ENCODE data around the gene SIPA1.
"Not testable (repeated sequence)": the region's sequence is repeated elsewhere in the genome, so short reads cannot be mapped to it uniquely, and the experiment has no call there.

SIPA1 gene

DNA sequence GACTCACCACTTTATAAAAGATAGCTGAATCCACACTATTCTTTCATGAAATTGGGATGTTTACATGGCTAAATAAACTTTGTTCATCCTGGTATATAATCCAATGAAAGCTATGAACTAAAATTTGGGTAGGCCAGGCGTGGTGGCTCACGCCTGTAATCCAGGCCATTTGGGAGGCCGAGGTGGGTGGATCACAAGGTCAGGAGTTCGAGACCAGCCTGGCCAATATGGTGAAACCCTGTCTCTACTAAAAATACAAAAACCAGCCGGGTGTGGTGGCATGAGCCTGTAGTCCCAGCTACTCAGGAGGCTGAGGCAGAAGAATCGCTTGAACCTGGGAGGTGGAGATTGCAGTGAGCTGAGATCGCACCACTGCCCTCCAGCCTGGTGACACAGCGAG, 53.9 kb downstream of the SIPA1 start:
- H3K27me3 ChIP-seq (replicated peaks; ENCODE audit: control insufficient read depth, insufficient read depth, low read length) = peaks cover 16% of the 10 kb centered on the region
- H3K4me1 ChIP-seq (ENCODE audit: control insufficient read depth, insufficient read depth, low read length); H3K9ac ChIP-seq (ENCODE audit: low read length); H3K36me3 ChIP-seq (ENCODE audit: control insufficient read depth, insufficient read depth, low read length, severe bottlenecking); DNase-seq (ENCODE audit: low read depth); H3K4me3 ChIP-seq (ENCODE audit: low read length); H3K9me3 ChIP-seq (ENCODE audit: control insufficient read depth, low read length): not testable (repeated sequence)

- H3K27me3 ChIP-seq (replicated peaks; ENCODE audit: control insufficient read depth, insufficient read depth, low read length) = peaks cover 16% of the 10 kb centered on the region
- H3K9me3 ChIP-seq (ENCODE audit: control insufficient read depth, low read length) = no peaks in the 10 kb centered on the region
- H3K9ac ChIP-seq (ENCODE audit: low read length) = no peak overlapping the region
- no peak overlapping the region for H3K4me3 ChIP-seq (ENCODE audit: low read length)
- DNase-seq (ENCODE audit: low read depth) = no peak
- no peaks in the 10 kb centered on the region for H3K4me1 ChIP-seq (ENCODE audit: control insufficient read depth, insufficient read depth, low read length)
- H3K36me3 ChIP-seq (ENCODE audit: control insufficient read depth, insufficient read depth, low read length, severe bottlenecking) = no peaks in the 10 kb centered on the region
Observed at GRCh38 chr11:65692367-65692766, 54.5 kb downstream of the SIPA1 start.

- H3K4me3 ChIP-seq (ENCODE audit: low read length) = no peak overlapping the region
Observed at GRCh38 chr11:65695459-65696241, 57.7 kb downstream of the SIPA1 start.

GRCh38 chr11:65696802-65697552, 59.1 kb downstream of the SIPA1 start:
- Histone ChIP-seq H3K27me3 (replicated peaks; ENCODE audit: control insufficient read depth, insufficient read depth, low read length) (peaks cover 51% of the 10 kb centered on the region), H3K9ac (ENCODE audit: low read length) (no peak overlapping the region), H3K9me3 (ENCODE audit: control insufficient read depth, low read length) (no peaks in the 10 kb centered on the region), H3K36me3 (ENCODE audit: control insufficient read depth, insufficient read depth, low read length, severe bottlenecking) (no peaks in the 10 kb centered on the region), H3K4me1 (ENCODE audit: control insufficient read depth, insufficient read depth, low read length) (no peaks in the 10 kb centered on the region), H3K4me3 (ENCODE audit: low read length) (no peak overlapping the region)
- DNase-seq (ENCODE audit: low read depth) = no peak

More at GRCh38 chr11:65695459-65696241, 57.7 kb downstream of the SIPA1 start:
- Histone ChIP-seq H3K4me1 (ENCODE audit: control insufficient read depth, insufficient read depth, low read length) (no peaks in the 10 kb centered on the region), H3K36me3 (ENCODE audit: control insufficient read depth, insufficient read depth, low read length, severe bottlenecking) (no peaks in the 10 kb centered on the region), H3K27me3 (replicated peaks; ENCODE audit: control insufficient read depth, insufficient read depth, low read length) (peaks cover 42% of the 10 kb centered on the region), H3K9me3 (ENCODE audit: control insufficient read depth, low read length) (no peaks in the 10 kb centered on the region), H3K9ac (ENCODE audit: low read length) (no peak overlapping the region)
- DNase-seq (ENCODE audit: low read depth) = no peak

DNA sequence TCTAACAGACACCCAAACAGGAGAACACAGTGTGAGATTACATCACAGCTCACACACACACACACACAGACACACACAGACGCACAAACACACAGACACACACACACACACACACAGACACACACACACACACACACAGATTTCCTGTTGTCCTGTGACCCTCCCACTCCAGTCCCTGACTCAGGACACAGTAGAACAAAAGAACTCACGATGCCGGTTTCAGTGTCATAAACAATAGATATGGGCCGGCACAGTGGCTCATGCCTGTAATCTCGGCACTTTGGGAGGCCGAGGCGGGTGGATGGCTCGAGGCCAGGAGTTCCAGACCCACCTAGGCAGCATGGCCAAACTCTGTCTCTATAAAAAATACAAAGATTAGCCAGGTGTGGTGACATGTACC, 60.3 kb downstream of the SIPA1 start:
- Histone ChIP-seq H3K27me3 (replicated peaks; ENCODE audit: control insufficient read depth, insufficient read depth, low read length) (peaks cover 54% of the 10 kb centered on the region), H3K36me3 (ENCODE audit: control insufficient read depth, insufficient read depth, low read length, severe bottlenecking) (no peaks in the 10 kb centered on the region), H3K4me3 (ENCODE audit: low read length) (no peak overlapping the region), H3K4me1 (ENCODE audit: control insufficient read depth, insufficient read depth, low read length) (no peaks in the 10 kb centered on the region), H3K9me3 (ENCODE audit: control insufficient read depth, low read length) (no peaks in the 10 kb centered on the region), H3K9ac (ENCODE audit: low read length) (no peak overlapping the region)
- DNase-seq (ENCODE audit: low read depth) = no peak

- H3K4me1 ChIP-seq (ENCODE audit: control insufficient read depth, insufficient read depth, low read length) = no peaks in the 10 kb centered on the region
- DNase-seq (ENCODE audit: low read depth) = no peak
Observed at GRCh38 chr11:65699306-65699705, 61.4 kb downstream of the SIPA1 start.

GRCh38 chr11:65700399-65700798, 62.5 kb downstream of the SIPA1 start:
- Histone ChIP-seq H3K27me3 (replicated peaks; ENCODE audit: control insufficient read depth, insufficient read depth, low read length) (peaks cover 47% of the 10 kb centered on the region), H3K36me3 (ENCODE audit: control insufficient read depth, insufficient read depth, low read length, severe bottlenecking) (no peaks in the 10 kb centered on the region), H3K9me3 (ENCODE audit: control insufficient read depth, low read length) (no peaks in the 10 kb centered on the region), H3K4me1 (ENCODE audit: control insufficient read depth, insufficient read depth, low read length) (no peaks in the 10 kb centered on the region), H3K4me3 (ENCODE audit: low read length) (no peak overlapping the region), H3K9ac (ENCODE audit: low read length) (no peak overlapping the region)
- DNase-seq (ENCODE audit: low read depth) = no peak

More at GRCh38 chr11:65699306-65699705, 61.4 kb downstream of the SIPA1 start:
- Histone ChIP-seq H3K9ac (ENCODE audit: low read length) (no peak overlapping the region), H3K4me3 (ENCODE audit: low read length) (no peak overlapping the region), H3K36me3 (ENCODE audit: control insufficient read depth, insufficient read depth, low read length, severe bottlenecking) (no peaks in the 10 kb centered on the region), H3K27me3 (replicated peaks; ENCODE audit: control insufficient read depth, insufficient read depth, low read length) (peaks cover 47% of the 10 kb centered on the region), H3K9me3 (ENCODE audit: control insufficient read depth, low read length) (no peaks in the 10 kb centered on the region)

Measured in adipocyte (in vitro differentiated cells).